ENCODE results near the gene UQCRC1.

Gene UQCRC1

DNA sequence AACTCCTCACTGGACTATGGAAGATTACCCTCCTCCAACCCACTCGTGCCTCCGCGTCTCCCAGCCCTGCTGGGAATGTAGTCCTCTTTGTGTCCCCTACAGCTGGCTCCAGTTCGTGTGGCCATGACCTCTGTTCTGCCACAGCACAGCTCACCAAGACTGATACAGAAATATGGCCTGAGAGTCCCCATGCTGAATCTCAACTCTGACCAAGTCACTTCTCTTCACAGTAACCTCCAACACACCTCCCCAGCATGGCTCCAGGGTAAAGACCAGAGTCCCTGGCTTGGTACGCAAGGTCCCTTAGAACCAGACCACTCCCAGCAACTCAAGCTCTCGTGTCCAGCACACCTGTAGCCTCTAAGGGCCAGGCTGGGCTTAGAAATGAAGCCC, 12.0 kb downstream of the UQCRC1 start:
- DNase-seq, result no peak

DNA sequence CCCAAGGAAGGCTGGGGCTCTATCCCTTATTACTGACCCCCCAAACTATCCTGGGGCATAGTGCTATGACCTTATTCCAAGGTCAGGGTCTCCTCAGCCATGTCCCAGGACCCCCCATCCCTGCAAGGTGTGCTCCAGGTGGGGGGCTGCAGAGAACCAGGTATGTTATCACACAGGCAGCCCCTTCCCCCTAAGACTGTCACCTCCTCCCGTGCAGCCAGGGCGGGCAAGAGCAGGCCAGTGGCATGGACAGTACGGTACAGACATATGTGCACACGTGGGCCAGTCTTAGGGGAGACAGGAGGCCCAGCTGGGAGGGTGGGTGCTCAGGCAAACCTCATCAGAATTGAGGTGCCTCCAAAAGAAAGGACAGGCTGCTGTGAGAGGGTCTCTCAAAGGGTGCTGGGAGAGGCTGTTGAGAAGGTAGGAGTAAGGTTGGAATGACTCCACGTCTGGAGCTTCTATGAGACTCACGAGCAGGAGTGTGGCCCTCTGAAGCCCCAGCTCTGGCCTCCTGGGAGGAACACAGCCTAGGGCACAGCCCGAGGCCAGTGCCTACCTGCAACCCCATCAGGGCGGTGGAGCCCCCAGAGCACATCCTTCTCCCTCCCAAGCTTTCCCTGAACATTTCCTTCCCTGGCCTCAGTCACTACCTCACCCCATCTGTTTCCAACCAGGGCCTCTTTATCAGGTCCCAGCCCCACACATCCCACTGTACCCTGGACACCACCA, 12.6 kb downstream of the UQCRC1 start:
- no peak for DNase-seq

DNA sequence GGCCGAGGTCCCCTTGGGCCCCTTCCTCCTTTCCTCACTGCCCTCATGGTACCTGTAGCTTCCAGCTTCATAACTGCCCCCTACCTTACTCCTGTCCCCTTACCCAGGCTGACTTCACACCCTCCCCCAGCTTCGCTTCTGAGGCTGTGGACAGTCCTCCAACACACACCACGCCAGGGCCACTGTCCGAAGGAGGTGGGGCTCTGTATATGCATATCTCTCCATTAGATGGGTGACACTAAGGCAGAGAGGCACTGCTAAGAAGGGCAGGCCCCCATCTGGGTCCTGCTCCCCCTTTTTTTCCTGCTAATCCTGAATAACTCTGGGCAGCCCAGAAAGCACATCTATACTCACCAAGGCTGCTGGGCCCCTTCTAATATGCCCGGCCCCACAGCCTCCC, 13.3 kb downstream of the UQCRC1 start:
- DNase-seq, result no peak

DNA sequence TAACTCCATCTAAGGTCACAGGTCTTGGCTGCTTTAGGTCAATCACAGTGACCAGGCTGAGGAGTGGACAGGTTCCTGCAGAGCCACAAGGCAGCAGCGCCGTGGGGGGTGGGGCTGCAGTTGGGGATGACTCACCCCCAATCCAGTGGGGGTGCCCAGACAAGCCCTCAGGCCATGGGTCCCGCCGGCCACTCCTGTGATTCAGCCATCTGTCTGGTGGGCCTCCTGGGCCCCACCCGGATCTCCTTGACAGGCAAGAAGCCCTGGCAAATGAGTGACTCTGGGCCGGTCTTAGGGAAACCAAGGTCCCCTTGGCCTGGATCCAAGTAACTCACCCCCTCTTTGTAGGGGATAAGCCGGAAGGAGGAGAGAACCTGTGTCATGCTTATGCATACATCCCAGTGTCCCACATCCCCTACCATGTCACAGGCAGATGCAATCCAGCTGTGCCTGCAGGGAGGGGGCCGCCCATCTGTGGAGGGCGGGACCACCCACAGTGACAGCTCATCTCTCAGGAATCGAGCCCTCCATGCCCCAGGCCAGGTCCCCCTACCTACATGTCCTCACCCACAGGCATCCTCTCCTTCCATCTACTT, 13.8 kb downstream of the UQCRC1 start:
- DNase-seq, result no peak

DNA sequence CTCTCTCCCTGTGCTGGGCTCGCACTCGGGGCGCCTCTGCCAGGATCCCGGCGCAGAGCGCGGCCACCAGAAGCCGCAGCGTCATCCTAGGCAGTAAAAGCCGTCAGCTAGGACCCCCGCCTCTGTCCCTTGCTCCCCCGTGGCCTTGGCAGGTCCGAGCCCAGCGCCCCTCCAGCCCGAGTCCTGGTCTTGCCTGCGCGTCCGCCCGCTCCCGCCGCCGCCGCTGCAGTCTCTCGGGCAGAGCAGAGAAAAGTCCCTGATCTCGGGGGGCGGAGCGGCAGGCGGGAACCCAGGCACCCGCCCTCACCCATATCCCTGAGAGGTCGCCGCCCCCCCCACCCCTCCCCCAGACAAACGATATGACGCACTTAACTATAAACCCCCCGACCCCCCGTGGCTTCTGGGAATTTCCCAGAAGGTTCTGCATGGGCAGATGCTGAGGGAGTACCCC, 14.3 kb downstream of the UQCRC1 start, which contains the start of gene COL7A1:
TSS of gene COL7A1 (minus strand) at position 255 of the 451 bp plus-strand sequence. CDS start at position 85, 170 bp downstream.
- DNase-seq, result no peak

DNA sequence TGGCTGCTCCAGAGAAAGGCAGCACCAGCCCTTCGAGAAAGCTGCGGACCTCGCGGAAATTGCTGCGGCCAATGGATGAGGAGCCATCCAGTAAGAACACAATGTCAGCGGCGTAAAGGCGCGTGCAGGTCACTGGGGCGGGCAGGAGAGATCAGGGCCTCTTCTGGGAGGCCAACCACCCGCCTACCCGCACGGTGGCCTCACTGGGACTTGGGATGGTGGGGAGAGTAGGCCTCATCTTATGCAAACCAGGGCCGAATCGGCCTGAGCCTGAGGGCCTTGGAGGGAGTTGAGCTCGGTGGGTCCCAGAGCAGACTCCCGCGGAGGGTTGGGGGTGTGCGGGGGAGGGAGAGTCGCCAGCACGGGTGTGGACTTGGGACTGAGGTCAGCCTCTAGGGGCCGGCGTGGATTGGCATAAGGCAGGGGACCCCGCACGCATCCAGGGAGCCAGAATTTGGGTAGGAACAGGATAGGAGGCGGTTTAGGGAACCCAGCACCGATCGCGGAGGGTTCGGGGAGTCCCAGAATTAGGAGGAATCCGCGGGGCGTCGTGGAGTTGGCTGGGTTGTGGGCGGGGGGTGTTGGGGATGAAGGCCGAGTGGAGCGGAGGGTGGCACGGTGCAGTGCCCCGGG, 14.9 kb downstream of the UQCRC1 start:
- DNase-seq, result no peak

DNA sequence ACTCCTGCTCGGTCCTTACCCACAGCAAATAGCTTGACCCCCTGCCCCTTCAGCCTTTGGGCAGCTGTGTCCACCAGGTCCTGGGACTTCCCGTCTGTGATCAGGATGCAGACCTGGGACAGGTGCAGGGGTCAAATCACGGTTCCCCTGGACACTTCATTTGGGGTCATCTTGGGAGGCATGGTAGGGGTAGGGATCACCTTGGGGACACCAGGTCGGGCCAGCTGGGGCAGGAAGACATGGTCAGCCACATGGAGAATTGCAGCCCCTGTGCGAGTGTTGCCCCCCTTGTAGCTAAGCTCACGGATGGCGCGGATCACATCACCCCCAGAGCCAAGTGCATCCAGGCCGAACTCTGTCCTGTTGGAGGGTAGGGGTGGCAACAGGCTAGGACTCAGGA, 16.1 kb downstream of the UQCRC1 start:
- no peak for DNase-seq

DNA sequence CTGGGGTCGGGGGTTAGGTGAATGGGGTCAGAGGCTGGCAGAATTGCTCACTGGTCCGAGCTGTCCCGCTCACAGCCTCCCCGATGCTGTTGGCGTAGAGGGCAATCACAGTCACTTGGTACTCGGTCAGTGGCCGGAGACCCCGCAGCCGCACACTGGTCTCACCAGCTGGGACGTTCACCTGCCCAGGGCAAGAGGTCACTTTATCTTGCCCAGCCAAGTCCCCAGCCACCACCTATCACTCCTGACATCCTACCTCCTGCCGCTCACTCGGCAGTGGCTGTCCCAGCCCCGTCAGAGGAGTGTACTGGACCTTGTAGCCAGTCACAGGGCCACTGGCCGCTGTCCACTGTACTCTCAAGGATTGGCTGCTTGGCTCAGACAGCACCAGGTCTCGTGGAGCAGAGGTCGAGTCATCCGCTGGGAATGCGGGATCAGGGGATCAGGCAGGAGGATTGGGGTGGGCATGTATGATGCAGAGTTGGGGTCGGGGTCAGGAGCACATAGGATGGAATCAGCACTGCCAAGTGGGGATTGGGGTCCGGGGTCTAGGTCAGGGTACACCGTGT, 16.8 kb downstream of the UQCRC1 start:
- no peak for DNase-seq

DNA sequence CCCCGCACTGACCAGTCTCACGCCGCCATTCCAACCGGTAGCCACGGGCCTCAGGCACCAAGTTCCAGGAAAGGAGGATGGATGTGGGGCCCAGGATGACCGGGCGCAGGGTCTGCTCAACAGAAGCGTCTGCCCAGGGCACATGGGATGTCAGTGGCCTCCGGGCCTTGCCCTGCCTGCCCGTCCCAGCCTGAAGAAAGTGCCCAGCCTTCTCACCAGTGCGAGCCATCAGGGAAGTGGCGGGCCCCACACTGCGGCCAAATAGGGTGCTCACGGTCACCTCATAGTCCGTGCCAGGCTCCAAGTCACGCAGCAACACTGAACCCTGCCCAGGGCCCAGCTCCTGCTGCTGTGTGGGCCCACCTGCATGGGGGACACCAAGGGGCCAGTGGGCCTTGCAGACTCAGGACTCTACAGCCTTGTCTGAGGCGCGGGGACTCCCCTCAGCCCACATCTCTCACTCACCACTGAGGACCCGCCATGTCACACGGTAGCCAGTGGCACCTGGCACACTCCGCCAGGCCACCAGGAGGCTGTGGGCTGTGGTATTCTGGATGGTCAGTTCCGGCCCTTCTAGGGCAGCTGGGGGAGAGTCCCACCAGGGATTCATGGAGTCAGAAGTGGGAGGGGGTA, 17.4 kb downstream of the UQCRC1 start:
- no peak for DNase-seq

DNA sequence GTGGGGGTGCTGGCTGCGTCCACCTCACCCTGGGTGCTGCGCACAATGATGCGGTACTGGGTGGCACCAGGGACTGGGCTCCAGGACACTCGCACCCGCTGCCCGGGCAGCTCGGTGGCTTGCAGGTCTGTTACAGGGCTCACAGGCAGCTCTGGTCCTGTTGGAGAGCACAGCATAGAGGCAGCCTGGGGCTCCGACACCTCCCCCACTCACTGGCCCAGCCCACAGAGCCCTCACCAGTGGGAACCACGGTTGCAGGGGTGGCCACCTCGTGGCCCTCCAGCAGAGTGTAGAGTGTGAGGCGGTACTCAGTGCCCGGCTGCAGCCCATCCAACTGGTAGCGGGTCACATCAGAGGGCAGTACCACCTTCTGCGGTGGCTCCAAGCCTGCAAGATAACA, 18.0 kb downstream of the UQCRC1 start:
- DNase-seq, result no peak

DNA sequence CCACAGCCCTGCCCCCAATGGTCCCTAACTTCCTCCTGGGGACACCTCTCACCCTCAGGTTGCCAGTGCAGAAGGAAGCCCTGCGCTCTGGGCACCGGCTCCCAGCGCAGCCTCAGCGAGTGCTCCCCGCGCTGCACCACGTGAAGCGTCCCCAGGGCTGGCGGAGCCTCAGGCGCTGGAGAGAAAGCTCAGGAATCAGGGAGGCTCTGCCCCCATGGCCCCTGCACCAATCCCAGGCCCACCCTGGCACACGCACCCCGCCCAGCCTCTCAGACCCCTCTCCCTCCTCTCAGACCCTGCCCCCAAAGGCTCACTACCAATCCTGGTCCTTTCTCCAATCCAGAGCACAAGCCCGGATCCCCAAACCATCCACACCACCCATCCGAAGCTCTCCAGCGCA, 21.2 kb downstream of the UQCRC1 start:
- DNase-seq, result no peak

DNA sequence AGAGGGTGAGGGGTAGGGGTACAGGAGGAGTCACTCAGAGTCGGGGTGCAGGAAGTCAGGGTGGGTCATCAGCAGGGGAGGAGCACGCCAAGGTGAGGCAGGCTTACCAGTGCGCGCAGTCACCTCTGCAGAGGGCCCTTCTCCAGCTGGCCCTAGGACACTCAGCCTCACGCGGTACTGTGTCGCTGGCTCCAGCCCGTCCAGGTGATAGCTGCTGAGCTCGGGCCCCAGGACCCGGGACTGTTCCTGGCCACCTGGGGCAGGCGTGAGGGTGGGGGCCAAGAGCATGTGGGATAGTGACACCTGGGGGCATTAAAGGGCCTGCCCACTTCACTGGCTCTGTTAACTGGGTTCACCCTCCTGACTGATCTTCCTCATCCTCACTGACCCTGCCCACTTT, 21.8 kb downstream of the UQCRC1 start:
- DNase-seq, result no peak

DNA sequence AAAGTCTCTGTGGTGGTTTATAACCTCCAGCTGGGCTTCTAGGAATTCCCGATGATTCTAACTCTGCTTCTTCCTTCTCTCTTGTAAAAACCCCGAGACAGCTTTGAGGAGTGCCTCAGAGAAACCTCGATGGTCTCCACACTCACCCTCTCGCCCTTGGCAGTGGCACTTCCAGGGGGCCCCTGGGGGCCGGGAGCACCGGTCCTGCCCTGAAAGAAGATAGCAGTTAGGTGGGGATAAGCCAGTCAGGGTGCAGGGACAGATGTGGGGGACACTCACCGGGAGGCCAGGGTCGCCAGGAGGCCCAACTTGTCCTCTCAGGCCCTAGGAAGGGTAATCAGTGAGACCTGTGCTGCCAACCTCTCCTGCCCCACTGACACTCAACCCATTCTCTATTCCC, 24.0 kb downstream of the UQCRC1 start:
- DNase-seq, result no peak

DNA sequence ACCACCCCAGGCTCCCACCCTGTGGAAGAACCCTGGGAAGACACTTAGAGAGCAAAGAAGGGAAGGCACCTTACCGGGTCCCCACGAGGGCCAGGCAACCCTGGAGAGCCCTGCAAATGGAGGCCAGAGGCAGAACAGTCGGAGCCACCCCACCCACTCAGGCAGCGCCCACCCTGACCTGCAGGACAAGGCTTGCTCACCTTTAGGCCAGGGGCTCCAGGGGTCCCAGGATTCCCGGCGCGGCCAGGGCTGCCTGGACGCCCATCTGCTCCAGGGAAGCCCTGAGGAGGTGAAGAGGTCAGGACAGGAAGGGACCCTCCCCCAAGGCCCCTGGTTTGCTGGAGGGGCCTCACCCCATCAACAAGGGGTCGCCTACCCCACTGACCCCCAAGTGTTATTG, 24.6 kb downstream of the UQCRC1 start:
- no peak for DNase-seq

DNA sequence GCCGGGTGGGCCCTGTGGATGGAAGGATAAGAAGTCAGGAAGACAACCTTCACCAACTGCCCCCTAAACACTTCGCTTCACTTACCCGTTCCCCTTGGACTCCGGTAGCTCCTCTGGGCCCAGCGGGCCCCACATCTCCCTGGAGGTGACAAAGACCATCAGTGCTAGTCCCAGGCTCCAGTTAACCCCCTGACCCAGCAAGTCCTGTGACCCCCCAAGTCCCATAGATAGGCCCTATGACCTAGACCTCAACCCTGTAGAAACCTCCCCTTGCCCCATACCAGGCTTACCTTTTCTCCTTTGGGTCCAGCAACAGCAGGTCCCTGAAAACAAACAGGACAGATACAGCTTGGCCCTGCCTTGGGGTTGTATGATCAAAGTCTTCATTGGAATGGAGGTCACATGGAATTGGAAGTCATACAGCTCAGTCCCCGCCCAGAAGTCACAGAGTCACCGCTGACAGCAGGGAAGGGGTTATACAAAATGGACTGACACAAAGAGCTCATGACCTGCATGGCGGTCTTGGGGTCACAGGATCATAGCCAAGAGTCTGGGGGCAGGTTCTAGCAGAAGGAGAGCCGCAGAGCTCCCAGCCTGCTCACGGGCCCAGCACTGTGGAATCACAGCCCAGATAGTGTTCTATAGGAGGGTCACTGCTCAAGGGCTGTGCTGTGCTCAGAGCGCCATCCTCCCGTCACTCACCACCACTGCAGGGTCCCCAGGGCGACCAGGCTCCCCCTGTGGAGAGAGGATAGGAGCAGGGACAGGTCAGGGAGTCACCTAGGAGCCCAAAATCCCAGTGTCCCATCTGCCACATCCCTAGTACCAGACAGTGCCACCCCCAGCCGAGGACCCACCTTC, 27.6 kb downstream of the UQCRC1 start:
- no peak for DNase-seq

DNA sequence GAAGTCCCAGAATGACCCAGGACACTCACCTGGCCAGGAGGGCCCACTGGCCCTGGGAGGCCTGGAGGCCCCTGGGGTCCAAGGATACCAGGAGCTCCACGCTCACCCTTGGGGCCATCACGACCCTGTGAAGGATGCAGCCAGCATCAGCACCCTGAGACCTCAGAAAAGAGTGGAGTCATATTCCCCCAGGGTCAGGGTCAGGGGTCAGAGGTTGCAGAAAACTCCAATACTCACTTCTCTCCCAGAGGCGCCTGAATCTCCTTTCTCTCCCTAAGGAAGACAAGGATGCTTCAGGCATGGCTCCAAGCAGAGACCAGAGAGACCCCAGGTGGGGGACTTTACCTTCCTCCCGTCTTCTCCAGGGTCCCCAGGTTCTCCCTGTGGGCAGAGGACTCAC, 32.8 kb downstream of the UQCRC1 start:
- no peak for DNase-seq

DNA sequence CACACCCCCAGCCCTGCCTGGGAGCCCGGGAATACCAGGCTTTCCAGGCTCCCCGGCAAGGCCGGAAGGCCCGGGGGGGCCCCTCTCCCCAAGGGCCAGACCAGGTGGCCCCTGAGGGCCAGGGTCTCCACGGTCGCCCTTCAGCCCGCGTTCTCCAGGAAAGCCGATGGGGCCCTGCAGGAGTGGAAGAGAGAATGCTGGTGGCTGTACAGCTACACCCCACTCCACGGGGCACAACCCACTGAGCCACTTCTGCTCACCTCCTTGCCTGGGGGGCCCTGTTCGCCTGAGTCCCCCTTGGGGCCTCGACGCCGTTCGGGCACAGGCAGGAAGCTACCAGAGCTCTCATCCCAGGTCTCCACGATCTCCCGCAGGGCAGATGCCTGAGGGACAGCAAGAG, 34.1 kb downstream of the UQCRC1 start:
- no peak for DNase-seq

DNA sequence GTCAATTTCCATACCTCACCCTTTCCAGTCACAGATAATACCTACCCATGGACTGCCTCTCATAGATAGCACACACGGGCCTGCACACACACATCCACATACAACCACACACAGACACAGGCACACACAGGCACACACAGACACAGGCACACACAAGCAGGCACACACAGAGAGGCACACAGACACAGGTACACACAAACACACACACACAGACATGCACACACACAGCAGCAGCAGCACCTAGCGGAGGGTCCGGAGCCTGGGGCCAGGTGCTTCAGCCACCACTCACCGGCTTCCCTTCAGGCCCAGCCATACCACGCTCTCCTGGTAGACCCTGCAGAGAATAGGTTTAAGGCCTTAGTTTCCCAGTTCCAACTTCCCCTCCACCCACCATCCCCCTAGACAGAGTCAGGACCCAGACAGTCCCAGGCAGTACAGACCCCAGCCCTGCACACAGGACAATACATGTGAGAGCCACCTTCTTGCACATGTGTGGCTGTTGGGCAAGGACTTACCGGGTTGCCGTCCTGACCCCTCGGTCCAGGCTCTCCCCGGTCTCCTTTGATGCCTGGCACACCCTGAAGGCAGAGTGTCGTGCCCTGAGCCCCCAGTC, 35.4 kb downstream of the UQCRC1 start:
- no peak for DNase-seq

DNA sequence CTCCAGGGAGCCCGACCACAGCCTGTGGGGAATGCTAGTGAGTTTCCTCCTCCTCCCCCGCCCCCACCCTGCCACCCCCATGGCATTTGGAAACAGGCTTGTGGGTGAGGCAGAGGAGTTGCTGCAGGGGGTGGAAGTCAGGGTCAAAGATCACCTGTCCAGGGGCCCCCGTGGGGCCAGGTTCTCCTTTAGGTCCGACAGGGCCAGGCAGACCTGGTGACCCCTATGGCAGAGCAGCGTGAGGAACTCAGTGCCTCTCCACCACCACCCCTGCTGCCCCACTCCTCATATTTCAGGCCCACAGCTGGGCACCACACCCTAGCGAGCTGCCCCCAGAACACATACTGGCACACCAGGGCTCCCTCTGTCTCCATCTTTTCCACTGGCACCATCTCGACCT, 36.9 kb downstream of the UQCRC1 start:
- no peak for DNase-seq

DNA sequence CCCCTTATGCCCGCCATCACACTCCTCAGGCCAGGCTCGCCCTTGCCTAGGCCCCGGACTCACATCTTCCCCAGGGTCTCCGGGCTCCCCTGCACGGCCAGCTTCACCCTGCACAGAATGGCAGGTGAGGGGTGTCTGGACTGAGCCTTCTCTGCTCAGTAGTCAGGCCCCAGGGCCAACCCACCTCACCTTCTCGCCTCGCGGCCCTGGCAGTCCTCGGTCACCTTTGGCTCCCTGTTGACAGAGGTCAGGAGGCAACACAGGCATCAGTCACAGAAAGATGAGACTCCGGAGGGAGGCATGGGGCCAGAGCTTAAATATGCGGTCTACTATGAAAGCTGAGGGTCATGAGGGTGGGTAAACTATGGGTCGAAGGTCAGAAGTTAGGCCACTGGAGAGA, 37.5 kb downstream of the UQCRC1 start:
- DNase-seq, result no peak

DNA sequence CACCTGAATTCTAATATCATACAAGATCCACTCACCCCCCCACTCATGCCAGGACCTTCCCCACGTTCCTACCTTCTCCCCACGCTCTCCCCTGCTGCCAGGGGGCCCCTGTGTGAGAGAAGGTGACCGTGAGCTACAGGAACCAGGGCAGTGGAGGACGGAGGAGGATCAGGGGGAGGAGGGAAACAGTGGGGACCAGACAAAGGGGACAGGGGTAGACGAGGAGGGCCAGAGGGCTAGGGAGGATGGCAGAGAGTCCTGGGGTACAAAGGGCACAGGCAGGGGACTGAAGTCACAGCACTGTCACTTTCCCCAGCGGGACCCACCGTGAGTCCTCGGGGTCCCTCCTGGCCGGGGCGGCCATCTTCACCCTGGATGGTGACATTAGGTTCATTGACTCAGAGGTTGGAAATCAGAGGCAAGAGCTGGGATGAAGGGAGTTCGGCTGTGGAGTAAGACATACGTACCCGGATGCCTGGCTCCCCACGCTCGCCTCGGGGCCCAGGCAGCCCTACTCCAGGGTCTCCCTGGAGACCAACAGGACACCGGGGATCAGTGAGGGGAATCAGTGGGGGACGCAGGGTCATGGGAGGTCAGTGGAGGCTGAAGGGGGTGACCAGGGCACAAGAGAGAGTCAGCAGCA, 39.5 kb downstream of the UQCRC1 start:
- no peak for DNase-seq

DNA sequence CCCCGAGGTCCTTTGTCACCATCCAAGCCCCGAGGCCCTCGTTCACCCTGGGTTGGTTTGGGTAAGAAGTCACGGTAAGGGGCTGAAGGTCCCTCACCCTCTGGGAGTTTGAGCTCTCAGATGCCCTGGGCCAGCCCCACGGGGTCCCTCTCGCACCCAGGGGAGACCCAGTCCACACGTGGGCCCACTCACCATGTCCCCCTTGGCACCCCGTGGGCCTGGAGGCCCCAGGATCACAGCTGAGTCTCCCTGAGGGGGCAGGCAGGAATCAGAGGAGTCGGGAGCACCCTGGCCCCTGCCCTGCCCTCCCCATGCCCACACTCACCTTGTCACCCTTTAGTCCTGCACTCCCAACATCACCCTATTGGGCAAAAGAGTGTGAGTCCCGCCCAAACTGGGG, 40.0 kb downstream of the UQCRC1 start:
- no peak for DNase-seq

Data from NCI-H2171 treated with DMSO at 0.1 percent for 48 hours (cell line).